H9 (cell line): ENCODE measurements around the gene LRP1. TPM values are rescaled to one million over a fixed set of nuclear protein-coding genes. Genes with fewer than 3 reads are reported as not detected.

ENCODE experiments used
- DNase-seq: peaks from one replicate; pipeline ENCODE4 v3.0.0-alpha.2; 2017
- H2AFZ ChIP-seq: one replicate; pipeline ENCODE4 v1.6.1; 2013; ENCODE audit warnings: mild to moderate bottlenecking, low read length, control low read depth, moderate library complexity
- H2AK5ac ChIP-seq: 2 replicates; pipeline ENCODE4 v1.6.1; 2013; ENCODE audit warnings: low read length, control low read depth, mixed read lengths; ENCODE audit not compliant: insufficient read length
- H2BK120ac ChIP-seq: one replicate; pipeline ENCODE4 v1.6.1; 2013; ENCODE audit warnings: low read depth, mild to moderate bottlenecking, low read length, control low read depth, inconsistent platforms; ENCODE audit not compliant: poor library complexity, severe bottlenecking
- H2BK12ac ChIP-seq: 2 replicates; pipeline ENCODE4 v1.6.1; 2013; ENCODE audit warnings: low read length, control low read depth, mixed read lengths, low read depth; ENCODE audit not compliant: insufficient read length
- H2BK15ac ChIP-seq: 2 replicates; pipeline ENCODE4 v1.6.1; 2013; ENCODE audit warnings: low read depth, low read length, control low read depth
- H2BK20ac ChIP-seq: one replicate; pipeline ENCODE4 v1.6.1; 2013; ENCODE audit warnings: low read depth, mild to moderate bottlenecking, low read length, control low read depth, inconsistent platforms; ENCODE audit not compliant: poor library complexity, severe bottlenecking
- H2BK5ac ChIP-seq: 2 replicates; pipeline ENCODE4 v1.6.1; 2013; ENCODE audit warnings: low read length, control low read depth, mixed read lengths; ENCODE audit not compliant: insufficient read length
- H3K14ac ChIP-seq: 2 replicates; pipeline ENCODE4 v1.6.1; 2013; ENCODE audit warnings: low read length, control low read depth; ENCODE audit not compliant: insufficient read depth
- H3K18ac ChIP-seq: 2 replicates; pipeline ENCODE4 v1.6.1; 2013; ENCODE audit warnings: low read depth, mild to moderate bottlenecking, mixed read lengths, low read length, control low read depth; ENCODE audit not compliant: insufficient read length
- H3K23ac ChIP-seq: 2 replicates; pipeline ENCODE4 v1.6.1; 2013; ENCODE audit warnings: low read length, control low read depth, mixed read lengths, low read depth; ENCODE audit not compliant: insufficient read length
- H3K23me2 ChIP-seq: 2 replicates; pipeline ENCODE4 v1.6.1; 2013; ENCODE audit warnings: low read depth, mild to moderate bottlenecking, mixed read lengths, low read length, control low read depth; ENCODE audit not compliant: insufficient read length, poor library complexity, severe bottlenecking
- H3K27ac ChIP-seq: 2 replicates; pipeline ENCODE4 v1.5.1; 2013; ENCODE audit warnings: low read length, control low read depth, mixed read lengths, low read depth; ENCODE audit not compliant: insufficient read length
- H3K27me3 ChIP-seq: 2 replicates; pipeline ENCODE4 v1.6.1; 2013; ENCODE audit warnings: low read length, control low read depth, inconsistent platforms; ENCODE audit not compliant: insufficient read depth
- H3K4ac ChIP-seq: 2 replicates; pipeline ENCODE4 v1.6.1; 2013; ENCODE audit warnings: low read depth, mild to moderate bottlenecking, control low read depth, inconsistent platforms, low read length, moderate library complexity
- H3K4me1 ChIP-seq: 2 replicates; pipeline ENCODE4 v1.6.1; 2013; ENCODE audit warnings: low read length, control low read depth, inconsistent platforms; ENCODE audit not compliant: insufficient read depth
- H3K4me2 ChIP-seq: 2 replicates; pipeline ENCODE4 v1.6.1; 2013; ENCODE audit warnings: low read length, control low read depth, mixed read lengths; ENCODE audit not compliant: insufficient read length, insufficient read depth
- H3K56ac ChIP-seq: 2 replicates; pipeline ENCODE4 v1.6.1; 2013; ENCODE audit warnings: low read depth, mild to moderate bottlenecking, mixed read lengths, low read length, control low read depth; ENCODE audit not compliant: insufficient read length
- H3K79me1 ChIP-seq: 2 replicates; pipeline ENCODE4 v1.6.1; 2013; ENCODE audit warnings: low read depth, mild to moderate bottlenecking, moderate library complexity, low read length, control low read depth, inconsistent platforms; ENCODE audit not compliant: insufficient read depth, poor library complexity, severe bottlenecking
- H3K79me2 ChIP-seq: 2 replicates; pipeline ENCODE4 v1.6.1; 2013; ENCODE audit warnings: low read length, control low read depth, inconsistent platforms; ENCODE audit not compliant: insufficient read depth
- H3K9ac ChIP-seq: 2 replicates; pipeline ENCODE4 v1.6.1; 2013; ENCODE audit warnings: low read length, control low read depth, mixed read lengths; ENCODE audit not compliant: insufficient read length; ENCODE audit errors: extremely low read depth
- H3K9me3 ChIP-seq: one replicate; pipeline ENCODE4 v1.6.1; 2013; ENCODE audit warnings: low read depth, low read length, inconsistent platforms; ENCODE audit not compliant: control insufficient read depth
- H3T11ph ChIP-seq: one replicate; pipeline ENCODE4 v1.6.1; 2013; ENCODE audit warnings: mild to moderate bottlenecking, low read length, control low read depth, inconsistent platforms
- H4K20me1 ChIP-seq: one replicate; pipeline ENCODE4 v1.6.1; 2013; ENCODE audit not compliant: control insufficient read depth, insufficient read length, insufficient read depth
- H4K5ac ChIP-seq: 2 replicates; pipeline ENCODE4 v1.6.1; 2013; ENCODE audit warnings: low read depth, mild to moderate bottlenecking, mixed read lengths, low read length, control low read depth; ENCODE audit not compliant: insufficient read length
- H4K8ac ChIP-seq: replicated peaks from 2 replicates; pipeline ENCODE4 v1.6.1; 2013; ENCODE audit warnings: low read length, control low read depth, mixed read lengths, low read depth; ENCODE audit not compliant: insufficient read length
- H4K91ac ChIP-seq: 2 replicates; pipeline ENCODE4 v1.6.1; 2013; ENCODE audit warnings: low read depth, mild to moderate bottlenecking, moderate library complexity, mixed read lengths, low read length, control low read depth; ENCODE audit not compliant: insufficient read length
- H3K27ac Mint-ChIP-seq, 3 experiments: 2 replicates in 2 of 3; 3 replicates in 1 of 3; pipeline ENCODE4 v1.8.0; 2020 to 2021; ENCODE audit warnings: mixed read lengths in 3 of 3, mild to moderate bottlenecking in 1 of 3, moderate library complexity in 1 of 3
- H3K27me3 Mint-ChIP-seq: 2 replicates; pipeline ENCODE4 v1.8.0; 2021; ENCODE audit warnings: low read depth, mild to moderate bottlenecking, moderate library complexity, mixed read lengths
- H3K36me3 Mint-ChIP-seq, 3 experiments: 2 replicates in 2 of 3; 3 replicates in 1 of 3; pipeline ENCODE4 v1.8.0; 2020 to 2021; ENCODE audit warnings: low read depth in 3 of 3, mixed read lengths in 3 of 3; ENCODE audit not compliant: insufficient read depth in 1 of 3
- H3K4me1 Mint-ChIP-seq, 2 experiments: 2 replicates each; pipeline ENCODE4 v1.8.0; 2020; ENCODE audit warnings: mixed read lengths in 2 of 2
- H3K4me3 Mint-ChIP-seq, 2 experiments: 2 replicates in 1 of 2; 3 replicates in 1 of 2; pipeline ENCODE4 v1.8.0; 2020 to 2021; ENCODE audit warnings: mild to moderate bottlenecking in 2 of 2, mixed read lengths in 2 of 2, moderate library complexity in 1 of 2
- H3K9me3 Mint-ChIP-seq, 2 experiments: 2 replicates in 1 of 2; 3 replicates in 1 of 2; pipeline ENCODE4 v1.8.0; 2020; ENCODE audit warnings: mild to moderate bottlenecking in 2 of 2, mixed read lengths in 2 of 2, moderate library complexity in 1 of 2
- WGBS: extraction: QIAGEN DNeasy Blood & Tissue Kit; methylation state at CpG from one replicate; pipeline ENCODE4 v1.1.7; 2013; ENCODE audit warnings: missing lambda C conversion rate, low lambda C conversion rate, mixed read lengths; ENCODE audit not compliant: insufficient read length; ENCODE audit errors: extremely low coverage; 5-methylcytosine and 5-hydroxymethylcytosine counted together
- total RNA-seq: library from RNA; stranded (reverse); gene quantifications from 2 replicates; pipeline ENCODE4 v1.2.1, GENCODE V29; 2021
- TF ChIP-seq, protein P1 (sequence below): fragments of 200-600 bp; sonication (generic); conservative IDR thresholded peaks from 3 replicates; pipeline ENCODE4 v1.8.0; 2021; ENCODE audit warnings: antibody characterized with exemption, mild to moderate bottlenecking

The LRP1 gene
- total RNA-seq, 1 experiment from 2014 or later, result 115 TPM

DNA sequence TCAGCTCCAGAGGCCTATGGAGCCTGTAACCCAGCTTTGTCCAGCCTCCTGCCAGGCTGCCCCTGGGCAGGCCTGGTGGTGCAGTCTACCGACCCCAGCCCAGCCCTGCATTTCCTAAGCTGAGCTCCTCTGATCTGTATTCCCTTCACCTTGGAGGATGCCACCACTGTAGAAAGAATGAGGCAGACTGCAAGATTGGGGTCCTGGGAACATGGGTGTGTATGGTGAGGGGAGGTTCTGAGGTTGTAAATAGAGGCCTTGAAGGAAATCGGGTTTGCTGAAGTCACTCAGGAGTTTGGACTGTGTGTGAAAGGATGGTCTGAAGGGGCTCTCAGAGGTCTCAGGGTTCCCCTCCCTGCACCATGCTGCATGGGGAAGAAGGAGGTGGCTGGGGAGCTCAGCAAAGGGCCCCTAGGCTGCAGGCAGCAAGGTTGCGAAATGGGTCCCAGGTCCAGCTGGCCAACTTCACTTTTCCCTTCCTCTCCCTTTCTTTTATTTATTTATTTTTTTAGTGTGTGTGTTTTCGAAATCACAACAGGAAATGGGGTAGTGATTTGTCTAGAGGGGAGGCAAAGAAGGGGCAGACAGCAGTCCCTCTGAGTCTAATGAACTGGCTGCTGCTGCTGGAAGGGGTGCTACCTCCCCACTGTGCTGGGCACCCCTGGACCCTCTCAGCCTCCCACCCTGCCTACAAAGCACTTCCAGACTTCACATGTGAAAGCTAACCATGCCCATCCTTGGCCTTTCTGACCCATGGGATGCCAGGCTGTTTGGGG lies 20.4 kb downstream of the LRP1 start:
- no peaks in the 10 kb centered on the region for H3K23me2 ChIP-seq
- Mint-ChIP-seq H3K27me3 (no peaks in the 10 kb centered on the region), H3K4me1 (peaks cover 32 to 52% of the 10 kb centered on the region in 2 experiments), H3K9me3 (no peaks in the 10 kb centered on the region), H3K27ac (peak overlapping the region in 2 of 3 experiments; percentile 33 to 46; a peak in 2 of 7 replicates), H3K4me3 (no peak overlapping the region), H3K36me3 (peaks cover 30 to 87% (median 75%) of the 10 kb centered on the region in 3 experiments; a peak in 6 of 7 replicates)
- no CpG with 5 or more reads among the region's 4 CpGs for WGBS
- H3K27ac ChIP-seq, result no peak overlapping the region
- TF ChIP-seq, protein P1, sequence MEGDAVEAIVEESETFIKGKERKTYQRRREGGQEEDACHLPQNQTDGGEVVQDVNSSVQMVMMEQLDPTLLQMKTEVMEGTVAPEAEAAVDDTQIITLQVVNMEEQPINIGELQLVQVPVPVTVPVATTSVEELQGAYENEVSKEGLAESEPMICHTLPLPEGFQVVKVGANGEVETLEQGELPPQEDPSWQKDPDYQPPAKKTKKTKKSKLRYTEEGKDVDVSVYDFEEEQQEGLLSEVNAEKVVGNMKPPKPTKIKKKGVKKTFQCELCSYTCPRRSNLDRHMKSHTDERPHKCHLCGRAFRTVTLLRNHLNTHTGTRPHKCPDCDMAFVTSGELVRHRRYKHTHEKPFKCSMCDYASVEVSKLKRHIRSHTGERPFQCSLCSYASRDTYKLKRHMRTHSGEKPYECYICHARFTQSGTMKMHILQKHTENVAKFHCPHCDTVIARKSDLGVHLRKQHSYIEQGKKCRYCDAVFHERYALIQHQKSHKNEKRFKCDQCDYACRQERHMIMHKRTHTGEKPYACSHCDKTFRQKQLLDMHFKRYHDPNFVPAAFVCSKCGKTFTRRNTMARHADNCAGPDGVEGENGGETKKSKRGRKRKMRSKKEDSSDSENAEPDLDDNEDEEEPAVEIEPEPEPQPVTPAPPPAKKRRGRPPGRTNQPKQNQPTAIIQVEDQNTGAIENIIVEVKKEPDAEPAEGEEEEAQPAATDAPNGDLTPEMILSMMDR, result no peak
- no peak overlapping the region for H2BK12ac ChIP-seq
- no peak overlapping the region for H4K5ac ChIP-seq
- no peaks in the 10 kb centered on the region for H3K79me2 ChIP-seq
- no peak overlapping the region for H3K4ac ChIP-seq
- H3K14ac ChIP-seq, result no peak overlapping the region
- no peak overlapping the region for H2AK5ac ChIP-seq
- H2BK120ac ChIP-seq, result no peak overlapping the region
- H3K56ac ChIP-seq, result no peak overlapping the region
- no peak overlapping the region for H2BK15ac ChIP-seq
- H2AFZ ChIP-seq, result no peak overlapping the region
- H3K9me3 ChIP-seq, result no peaks in the 10 kb centered on the region
- H3K4me1 ChIP-seq, result no peaks in the 10 kb centered on the region
- no peak overlapping the region for H3K9ac ChIP-seq
- DNase-seq, result no peak
- no peak overlapping the region for H4K91ac ChIP-seq
- H3K23ac ChIP-seq, result no peak overlapping the region
- no peak overlapping the region for H3K18ac ChIP-seq
- H3K79me1 ChIP-seq, result no peaks in the 10 kb centered on the region
- H3T11ph ChIP-seq, result no peak overlapping the region
- H3K27me3 ChIP-seq, result no peaks in the 10 kb centered on the region
- no peak overlapping the region for H4K8ac ChIP-seq
- H2BK5ac ChIP-seq, result no peak overlapping the region
- no peak overlapping the region for H3K4me2 ChIP-seq
- no peak overlapping the region for H2BK20ac ChIP-seq
- no peaks in the 10 kb centered on the region for H4K20me1 ChIP-seq
